Astrocyte (in vitro differentiated cells and primary cell): ENCODE results near the gene SCAPER. TPM values are rescaled to one million over a fixed set of nuclear protein-coding genes. Genes with fewer than 3 reads are reported as not detected.

Experiments
- DNase-seq: peaks from one replicate; pipeline ENCODE4 v3.0.0-alpha.2; 2010; ENCODE audit warnings: low read depth
- FAIRE-seq: peaks from 2 replicates; lab custom pipeline; 2011; peaks lifted over from hg19 to GRCh38; lab: Jason Lieb, UNC
- H2AFZ ChIP-seq: 2 replicates; pipeline ENCODE4 v1.6.0; 2012; ENCODE audit warnings: low read depth, low read length, inconsistent platforms
- H3K27ac ChIP-seq: 2 replicates; pipeline ENCODE4 v1.5.1; 2011; ENCODE audit warnings: low read depth, low read length, inconsistent platforms
- H3K27me3 ChIP-seq: 2 replicates; pipeline ENCODE4 v1.6.0; 2011; ENCODE audit warnings: low read length, inconsistent platforms; ENCODE audit not compliant: insufficient read depth
- H3K36me3 ChIP-seq: 2 replicates; pipeline ENCODE4 v1.5.1; 2011; ENCODE audit warnings: low read length, inconsistent platforms; ENCODE audit not compliant: insufficient read depth
- H3K4me1 ChIP-seq: 2 replicates; pipeline ENCODE4 v1.5.1; 2011; ENCODE audit warnings: low read length, inconsistent platforms; ENCODE audit not compliant: insufficient read depth
- H3K4me2 ChIP-seq: 2 replicates; pipeline ENCODE4 v1.6.0; 2012; ENCODE audit warnings: low read length, inconsistent platforms
- H3K4me3 ChIP-seq: 2 replicates; pipeline ENCODE4 v1.5.1; 2011; ENCODE audit warnings: low read depth, mild to moderate bottlenecking, low read length, inconsistent platforms; ENCODE audit not compliant: insufficient read depth
- H3K79me2 ChIP-seq: 2 replicates; pipeline ENCODE4 v1.6.0; 2012; ENCODE audit warnings: mild to moderate bottlenecking, low read length, inconsistent platforms; ENCODE audit not compliant: insufficient read depth
- H3K9ac ChIP-seq: 2 replicates; pipeline ENCODE4 v1.6.0; 2012; ENCODE audit warnings: mild to moderate bottlenecking, low read length, inconsistent platforms
- H3K9me3 ChIP-seq: 2 replicates; pipeline ENCODE4 v1.5.1; 2012; ENCODE audit warnings: low read depth, mild to moderate bottlenecking, low read length, inconsistent platforms; ENCODE audit not compliant: insufficient read depth
- H4K20me1 ChIP-seq: 2 replicates; pipeline ENCODE4 v1.6.0; 2012; ENCODE audit warnings: low read length, inconsistent platforms; ENCODE audit not compliant: insufficient read depth
- H3K27ac Mint-ChIP-seq: one replicate; pipeline ENCODE4 v1.8.0; 2021; ENCODE audit warnings: mild to moderate bottlenecking, mixed read lengths; ENCODE audit not compliant: unreplicated experiment
- H3K27me3 Mint-ChIP-seq: one replicate; pipeline ENCODE4 v1.8.0; 2021; ENCODE audit warnings: low read depth, mixed read lengths; ENCODE audit not compliant: unreplicated experiment
- H3K36me3 Mint-ChIP-seq: one replicate; pipeline ENCODE4 v1.8.0; 2021; ENCODE audit warnings: low read depth, mixed read lengths; ENCODE audit not compliant: unreplicated experiment
- H3K4me1 Mint-ChIP-seq: one replicate; pipeline ENCODE4 v1.8.0; 2021; ENCODE audit warnings: low read depth, mixed read lengths; ENCODE audit not compliant: unreplicated experiment
- H3K4me3 Mint-ChIP-seq: one replicate; pipeline ENCODE4 v1.8.0; 2021; ENCODE audit warnings: mild to moderate bottlenecking, moderate library complexity, mixed read lengths; ENCODE audit not compliant: unreplicated experiment
- H3K9me3 Mint-ChIP-seq: one replicate; pipeline ENCODE4 v1.8.0; 2021; ENCODE audit warnings: mild to moderate bottlenecking, mixed read lengths; ENCODE audit not compliant: unreplicated experiment
- EZH2 ChIP-seq: IDR thresholded peaks from 2 replicates; pipeline ENCODE4 v1.6.1; 2012; ENCODE audit warnings: mild to moderate bottlenecking, low read length, inconsistent platforms; ENCODE audit not compliant: insufficient read depth
- total RNA-seq: library from RNA; stranded (reverse); gene quantifications from 2 replicates; pipeline ENCODE4 v1.2.1, GENCODE V29; 2021
- TF ChIP-seq, protein P1 (sequence below): IDR thresholded peaks from 2 replicates; pipeline ENCODE4 v1.5.1; 2011; ENCODE audit warnings: low read depth, mild to moderate bottlenecking, inconsistent platforms, low read length, moderate library complexity; ENCODE audit not compliant: insufficient read depth

SCAPER gene
- total RNA-seq, 1 donor from 2014 or later: 8.6 TPM

DNA sequence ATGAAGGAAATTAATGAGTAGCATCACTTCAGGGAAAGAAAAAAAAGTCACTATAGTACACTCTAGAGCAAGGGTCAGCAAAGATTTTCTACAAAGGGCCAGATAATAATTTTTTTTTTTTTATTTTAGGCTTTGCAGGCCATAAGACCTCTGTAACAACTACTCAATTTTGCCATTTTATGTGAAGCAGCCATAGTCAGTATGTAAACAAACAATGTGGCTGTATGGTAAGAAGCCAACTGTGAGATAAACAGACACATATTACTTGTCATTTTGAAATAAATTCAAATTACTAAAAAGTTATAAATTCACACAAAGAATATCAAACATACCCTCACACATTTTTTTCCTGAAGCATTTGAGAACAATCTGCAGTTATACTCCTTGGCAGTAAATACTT is 40.6 kb downstream of the SCAPER start:
- H3K9me3 ChIP-seq: no peaks in the 10 kb centered on the region

DNA sequence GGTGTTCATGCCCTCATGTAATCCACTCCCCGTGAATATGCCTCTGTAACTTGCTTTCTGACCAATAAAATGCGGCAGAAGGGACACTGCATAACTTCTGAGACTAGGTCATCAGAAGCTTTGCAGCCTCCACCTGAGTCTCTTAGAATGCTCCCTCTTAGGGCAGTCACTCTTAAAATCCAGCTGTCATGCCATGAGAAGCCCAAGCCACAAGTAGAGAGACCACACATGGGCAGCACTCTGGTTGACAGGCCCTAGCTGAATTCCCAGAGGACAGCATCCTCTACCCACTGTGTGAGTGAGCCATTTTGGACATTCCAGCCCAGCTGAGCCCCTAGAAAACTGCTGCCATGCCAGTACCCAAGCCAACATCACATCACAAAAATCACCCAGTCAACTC is 41.4 kb downstream of the SCAPER start:
- no peak overlapping the region for H3K27ac ChIP-seq
- no peaks in the 10 kb centered on the region for H3K4me1 Mint-ChIP-seq
- no peaks in the 10 kb centered on the region for H3K27me3 Mint-ChIP-seq

More for the DNA sequence above, 40.6 kb downstream of the SCAPER start:
- Histone ChIP-seq H3K4me3 (no peak overlapping the region), H3K27me3 (no peaks in the 10 kb centered on the region), H2AFZ (no peak overlapping the region), H3K36me3 (no peaks in the 10 kb centered on the region), H3K4me2 (no peak overlapping the region), H4K20me1 (peaks cover 16% of the 10 kb centered on the region), H3K79me2 (no peaks in the 10 kb centered on the region), H3K27ac (no peak overlapping the region), H3K9ac (no peak overlapping the region), H3K4me1 (no peaks in the 10 kb centered on the region)
- H3K36me3 Mint-ChIP-seq: no peaks in the 10 kb centered on the region
- H3K4me3 Mint-ChIP-seq: no peak overlapping the region
- H3K4me1 Mint-ChIP-seq: no peaks in the 10 kb centered on the region
- H3K27ac Mint-ChIP-seq: no peak overlapping the region
- TF ChIP-seq EZH2: no peak
- TF ChIP-seq, protein P1, sequence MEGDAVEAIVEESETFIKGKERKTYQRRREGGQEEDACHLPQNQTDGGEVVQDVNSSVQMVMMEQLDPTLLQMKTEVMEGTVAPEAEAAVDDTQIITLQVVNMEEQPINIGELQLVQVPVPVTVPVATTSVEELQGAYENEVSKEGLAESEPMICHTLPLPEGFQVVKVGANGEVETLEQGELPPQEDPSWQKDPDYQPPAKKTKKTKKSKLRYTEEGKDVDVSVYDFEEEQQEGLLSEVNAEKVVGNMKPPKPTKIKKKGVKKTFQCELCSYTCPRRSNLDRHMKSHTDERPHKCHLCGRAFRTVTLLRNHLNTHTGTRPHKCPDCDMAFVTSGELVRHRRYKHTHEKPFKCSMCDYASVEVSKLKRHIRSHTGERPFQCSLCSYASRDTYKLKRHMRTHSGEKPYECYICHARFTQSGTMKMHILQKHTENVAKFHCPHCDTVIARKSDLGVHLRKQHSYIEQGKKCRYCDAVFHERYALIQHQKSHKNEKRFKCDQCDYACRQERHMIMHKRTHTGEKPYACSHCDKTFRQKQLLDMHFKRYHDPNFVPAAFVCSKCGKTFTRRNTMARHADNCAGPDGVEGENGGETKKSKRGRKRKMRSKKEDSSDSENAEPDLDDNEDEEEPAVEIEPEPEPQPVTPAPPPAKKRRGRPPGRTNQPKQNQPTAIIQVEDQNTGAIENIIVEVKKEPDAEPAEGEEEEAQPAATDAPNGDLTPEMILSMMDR: no peak
- no peaks in the 10 kb centered on the region for H3K9me3 Mint-ChIP-seq
- no peaks in the 10 kb centered on the region for H3K27me3 Mint-ChIP-seq
- FAIRE-seq (no peak), DNase-seq (no peak)

DNA sequence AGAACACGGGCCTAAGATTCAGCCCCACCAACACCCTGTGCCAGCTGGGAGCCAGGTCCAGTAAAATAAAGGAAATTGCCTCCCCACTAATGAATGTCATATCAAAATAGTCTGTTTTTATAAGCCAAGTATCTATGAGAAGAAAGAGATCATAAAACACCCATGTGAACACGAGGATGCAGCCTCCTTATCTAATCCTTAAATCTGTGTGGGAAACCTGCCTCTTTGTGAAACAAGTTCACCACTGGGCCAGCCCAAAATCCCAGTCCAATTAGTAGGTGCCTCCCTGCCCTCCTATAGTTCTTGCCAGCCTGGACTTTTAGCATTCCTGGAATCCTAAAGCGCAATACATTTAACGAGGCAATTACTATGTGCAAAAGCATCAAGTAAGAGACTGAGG is 42.0 kb downstream of the SCAPER start:
- H3K4me3 Mint-ChIP-seq: no peak overlapping the region
- no peaks in the 10 kb centered on the region for H3K9me3 Mint-ChIP-seq
- H3K4me3 ChIP-seq: no peak overlapping the region
- H3K36me3 ChIP-seq: no peaks in the 10 kb centered on the region
- FAIRE-seq: no peak
- no peak overlapping the region for H3K27ac ChIP-seq
- no peaks in the 10 kb centered on the region for H3K4me1 ChIP-seq
- no peak overlapping the region for H3K27ac Mint-ChIP-seq
- H3K9ac ChIP-seq: no peak overlapping the region
- no peaks in the 10 kb centered on the region for H3K27me3 ChIP-seq
- H3K79me2 ChIP-seq: no peaks in the 10 kb centered on the region
- H3K36me3 Mint-ChIP-seq: no peaks in the 10 kb centered on the region
- TF ChIP-seq, protein P1: no peak
- no peak for TF ChIP-seq EZH2
- no peak overlapping the region for H3K4me2 ChIP-seq
- H4K20me1 ChIP-seq: peaks cover 14% of the 10 kb centered on the region
- no peaks in the 10 kb centered on the region for H3K4me1 Mint-ChIP-seq
- H3K9me3 ChIP-seq: no peaks in the 10 kb centered on the region
- no peak overlapping the region for H2AFZ ChIP-seq
- no peaks in the 10 kb centered on the region for H3K27me3 Mint-ChIP-seq
- DNase-seq: no peak

More for the DNA sequence above, 41.4 kb downstream of the SCAPER start:
- TF ChIP-seq EZH2: no peak
- TF ChIP-seq, protein P1: no peak
- Mint-ChIP-seq H3K36me3 (no peaks in the 10 kb centered on the region), H3K4me3 (no peak overlapping the region), H3K9me3 (no peaks in the 10 kb centered on the region), H3K27ac (no peak overlapping the region)
- H3K4me3 ChIP-seq: no peak overlapping the region
- peaks cover 16% of the 10 kb centered on the region for H4K20me1 ChIP-seq
- no peaks in the 10 kb centered on the region for H3K4me1 ChIP-seq
- DNase-seq: no peak
- no peaks in the 10 kb centered on the region for H3K79me2 ChIP-seq
- H2AFZ ChIP-seq: no peak overlapping the region
- no peak for FAIRE-seq
- no peaks in the 10 kb centered on the region for H3K36me3 ChIP-seq
- no peak overlapping the region for H3K4me2 ChIP-seq
- H3K9ac ChIP-seq: no peak overlapping the region
- H3K9me3 ChIP-seq: no peaks in the 10 kb centered on the region
- no peaks in the 10 kb centered on the region for H3K27me3 ChIP-seq
